Memory B cell (primary cell): ENCODE measurements around the gene MTMR3.
"Not testable (repeated sequence)": the region's sequence is repeated elsewhere in the genome, so short reads cannot be mapped to it uniquely, and the experiment has no call there.

Experiments used
- ATAC-seq: fragments of 150-1000 bp; cut with Tn5 transposase; 2 replicates; pipeline ENCODE4 v1.10.0; 2021; ENCODE audit warnings: low read depth, mild to moderate bottlenecking, moderate library complexity
- DNase-seq, 2 donors: peaks; one replicate each; pipeline ENCODE4 v3.0.0; 2022; ENCODE audit warnings: low spot score in 2 of 2
- H3K27ac Mint-ChIP-seq: one replicate; pipeline ENCODE4 v1.8.0; 2022; ENCODE audit warnings: mild to moderate bottlenecking, moderate library complexity, mixed read lengths
- H3K27me3 Mint-ChIP-seq: one replicate; pipeline ENCODE4 v1.8.0; 2022; ENCODE audit warnings: mixed read lengths
- H3K36me3 Mint-ChIP-seq: one replicate; pipeline ENCODE4 v1.8.0; 2022; ENCODE audit warnings: mild to moderate bottlenecking, mixed read lengths
- H3K4me1 Mint-ChIP-seq: one replicate; pipeline ENCODE4 v1.8.0; 2022; ENCODE audit warnings: mixed read lengths
- H3K4me3 Mint-ChIP-seq: one replicate; pipeline ENCODE4 v1.8.0; 2022; ENCODE audit warnings: mild to moderate bottlenecking, moderate library complexity, mixed read lengths
- H3K9me3 Mint-ChIP-seq: one replicate; pipeline ENCODE4 v1.8.0; 2022; ENCODE audit warnings: mixed read lengths

MTMR3 gene

GRCh38 chr22:30045901-30046715 lies 163.1 kb downstream of the MTMR3 start:
- ATAC-seq: no peak
- no peak overlapping the region for H3K4me3 Mint-ChIP-seq
- no peaks in the 10 kb centered on the region for H3K36me3 Mint-ChIP-seq
- DNase-seq: no peak
- no peaks in the 10 kb centered on the region for H3K4me1 Mint-ChIP-seq
- no peak overlapping the region for H3K27ac Mint-ChIP-seq
- H3K27me3 Mint-ChIP-seq: peaks cover 5% of the 10 kb centered on the region
- no peaks in the 10 kb centered on the region for H3K9me3 Mint-ChIP-seq

- DNase-seq (no peak), ATAC-seq (no peak)
- H3K9me3 Mint-ChIP-seq: no peaks in the 10 kb centered on the region
- H3K4me3 Mint-ChIP-seq: no peak overlapping the region
- no peak overlapping the region for H3K27ac Mint-ChIP-seq
- H3K4me1 Mint-ChIP-seq: no peaks in the 10 kb centered on the region
- H3K27me3 Mint-ChIP-seq: peaks cover 3% of the 10 kb centered on the region
- H3K36me3 Mint-ChIP-seq: no peaks in the 10 kb centered on the region
Measured at GRCh38 chr22:30046716-30047363, 163.9 kb downstream of the MTMR3 start.

DNA sequence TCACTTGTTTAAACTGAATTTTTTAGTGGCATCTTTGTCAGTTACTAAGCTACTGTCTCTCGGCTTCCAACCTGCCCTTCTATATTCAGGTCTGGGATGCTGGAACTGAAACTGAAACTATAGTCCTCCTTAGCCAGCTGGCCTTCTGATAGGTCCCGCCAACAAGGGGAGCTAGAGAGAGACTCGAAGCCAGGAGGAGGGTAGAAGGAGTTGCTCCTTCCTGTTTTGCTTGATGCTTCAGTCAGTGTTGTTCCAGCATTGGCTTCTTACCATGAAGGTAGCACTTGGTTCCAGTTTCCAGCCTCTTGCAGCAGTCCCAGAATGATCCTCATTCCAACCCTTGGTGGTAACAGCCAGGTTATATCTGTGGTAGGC lies 164.4 kb downstream of the MTMR3 start:
- no peaks in the 10 kb centered on the region for H3K9me3 Mint-ChIP-seq
- DNase-seq (no peak), ATAC-seq (peak; percentile 65)
- H3K27me3 Mint-ChIP-seq: peaks cover 3% of the 10 kb centered on the region
- no peaks in the 10 kb centered on the region for H3K4me1 Mint-ChIP-seq
- no peaks in the 10 kb centered on the region for H3K36me3 Mint-ChIP-seq
- no peak overlapping the region for H3K27ac Mint-ChIP-seq
- H3K4me3 Mint-ChIP-seq: no peak overlapping the region

- Mint-ChIP-seq H3K36me3 (no peaks in the 10 kb centered on the region), H3K27me3 (peaks cover 2% of the 10 kb centered on the region), H3K9me3 (no peaks in the 10 kb centered on the region), H3K27ac (no peak overlapping the region), H3K4me3 (no peak overlapping the region), H3K4me1 (no peaks in the 10 kb centered on the region)
- DNase-seq: no peak
- no peak for ATAC-seq
Measured at GRCh38 chr22:30048681-30049080, 165.7 kb downstream of the MTMR3 start.

DNA sequence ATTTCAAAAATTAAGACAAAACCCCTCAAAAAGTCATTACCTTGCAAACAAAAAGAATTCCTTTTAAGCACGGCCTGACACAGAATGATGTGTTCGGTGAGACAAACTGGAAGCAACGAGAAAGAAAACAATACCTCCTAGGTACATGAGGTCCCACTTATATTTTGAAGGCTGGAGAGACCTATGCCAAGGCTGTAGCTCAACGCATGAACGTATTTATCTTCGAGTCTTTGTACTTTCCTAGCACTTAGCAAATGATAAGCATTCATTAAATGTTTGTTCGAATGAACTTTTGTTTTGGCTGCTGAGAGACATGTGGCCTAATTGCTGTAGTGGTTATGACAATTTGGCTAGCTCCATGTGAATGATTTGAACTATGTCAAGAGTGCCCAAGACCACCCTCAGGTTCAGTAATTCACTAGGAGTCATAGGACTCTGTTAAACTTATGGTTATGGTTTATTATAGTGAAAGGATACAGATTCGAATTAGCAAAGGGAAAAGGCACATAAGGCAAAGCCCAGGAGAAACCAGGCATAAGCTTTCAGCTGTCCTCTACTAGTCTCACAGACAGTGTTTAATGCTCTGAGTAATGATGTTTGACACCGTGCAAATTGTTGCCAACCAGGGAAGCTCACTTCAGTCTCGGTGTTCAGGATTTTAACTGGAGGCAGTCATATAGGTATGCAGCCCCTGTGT lies 171.2 kb downstream of the MTMR3 start:
- H3K27me3 Mint-ChIP-seq: peaks cover 4% of the 10 kb centered on the region
- no peak overlapping the region for H3K27ac Mint-ChIP-seq
- ATAC-seq: no peak
- no peak for DNase-seq
- H3K9me3 Mint-ChIP-seq: peaks cover 13% of the 10 kb centered on the region
- H3K4me3 Mint-ChIP-seq: no peak overlapping the region
- H3K36me3 Mint-ChIP-seq: peaks cover 5% of the 10 kb centered on the region
- no peaks in the 10 kb centered on the region for H3K4me1 Mint-ChIP-seq

DNA sequence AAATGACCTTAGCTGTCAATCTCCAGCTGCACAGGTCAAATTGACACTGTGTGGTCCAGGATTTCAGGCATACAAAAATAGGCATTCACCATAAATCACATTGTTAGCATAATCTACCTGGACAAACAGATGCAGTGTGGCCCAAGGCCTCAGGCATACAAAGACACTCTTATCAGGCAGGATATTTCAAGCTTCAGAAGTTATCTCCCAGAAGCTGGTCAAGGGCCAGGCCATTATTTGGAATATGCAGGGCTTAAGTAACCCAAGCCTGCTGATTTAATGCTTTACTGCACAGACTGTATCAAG lies 171.7 kb downstream of the MTMR3 start:
- H3K4me1 Mint-ChIP-seq: no peaks in the 10 kb centered on the region
- DNase-seq: no peak
- peaks cover 5% of the 10 kb centered on the region for H3K36me3 Mint-ChIP-seq
- peaks cover 13% of the 10 kb centered on the region for H3K9me3 Mint-ChIP-seq
- no peak overlapping the region for H3K27ac Mint-ChIP-seq
- ATAC-seq: no peak
- H3K27me3 Mint-ChIP-seq: peaks cover 4% of the 10 kb centered on the region
- H3K4me3 Mint-ChIP-seq: no peak overlapping the region

DNA sequence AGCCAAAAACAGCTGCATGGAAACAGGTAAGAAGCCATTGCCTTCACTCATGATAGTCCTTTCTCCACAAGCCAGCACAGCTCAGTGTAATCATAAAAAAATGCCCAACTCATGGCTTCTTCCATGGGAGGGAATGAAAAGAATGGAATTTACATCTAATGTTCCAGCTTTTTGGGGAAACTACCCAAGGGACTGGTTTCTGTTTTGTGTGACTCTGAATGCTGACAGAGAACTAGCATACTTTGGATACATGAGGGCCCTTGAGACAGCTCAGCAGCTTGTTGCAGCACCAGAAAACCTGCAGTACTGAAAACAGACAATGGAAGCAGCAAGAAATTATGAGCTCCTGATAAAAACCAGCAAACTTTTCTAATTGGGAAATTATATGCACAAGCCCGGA lies 173.0 kb downstream of the MTMR3 start:
- H3K9me3 Mint-ChIP-seq: peaks cover 13% of the 10 kb centered on the region
- H3K27ac Mint-ChIP-seq: no peak overlapping the region
- DNase-seq (no peak), ATAC-seq (no peak)
- peaks cover 5% of the 10 kb centered on the region for H3K36me3 Mint-ChIP-seq
- no peak overlapping the region for H3K4me3 Mint-ChIP-seq
- peaks cover 4% of the 10 kb centered on the region for H3K27me3 Mint-ChIP-seq
- H3K4me1 Mint-ChIP-seq: no peaks in the 10 kb centered on the region

- Mint-ChIP-seq H3K36me3 (peaks cover 7% of the 10 kb centered on the region), H3K27me3 (peaks cover 6% of the 10 kb centered on the region), H3K4me3 (no peak overlapping the region), H3K4me1 (no peaks in the 10 kb centered on the region), H3K9me3 (peaks cover 14% of the 10 kb centered on the region), H3K27ac (no peak overlapping the region)
- no peak for DNase-seq
- ATAC-seq: no peak
Measured at GRCh38 chr22:30057375-30057774, 174.4 kb downstream of the MTMR3 start.

DNA sequence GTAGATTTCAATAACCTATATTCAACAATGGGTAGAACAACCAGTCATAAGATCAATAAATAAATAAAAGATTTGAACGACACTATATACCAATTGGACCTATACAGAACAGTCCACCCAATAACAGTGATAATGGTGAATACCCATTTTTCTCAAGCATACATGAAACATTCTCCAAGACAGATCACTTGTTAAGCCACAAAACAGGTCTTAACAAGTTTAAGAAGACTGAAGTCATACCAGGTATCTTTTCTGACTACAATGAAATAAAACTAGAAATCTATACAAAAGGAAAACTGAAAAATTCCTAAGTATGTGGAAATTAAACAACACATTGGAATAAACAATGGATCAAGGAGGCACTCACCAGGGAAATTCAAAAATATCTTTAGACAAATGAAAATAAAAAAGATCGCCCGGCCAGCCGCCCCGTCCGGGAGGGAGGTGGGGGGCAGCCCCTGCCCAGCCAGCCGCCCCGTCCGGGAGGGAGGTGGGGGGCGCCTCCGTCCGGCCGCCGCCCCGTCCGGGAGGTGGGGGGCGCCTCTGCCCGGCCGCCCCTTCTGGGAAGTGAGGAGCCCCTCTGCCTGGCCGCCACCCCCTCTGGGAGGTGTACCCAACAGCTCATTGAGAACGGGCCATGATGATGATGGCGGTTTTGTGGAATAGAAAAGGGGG lies 176.5 kb downstream of the MTMR3 start:
- not testable (repeated sequence) for H3K27me3 Mint-ChIP-seq, ATAC-seq, DNase-seq, H3K27ac Mint-ChIP-seq, H3K4me3 Mint-ChIP-seq, H3K4me1 Mint-ChIP-seq, H3K36me3 Mint-ChIP-seq
- H3K9me3 Mint-ChIP-seq: peaks cover 19% of the 10 kb centered on the region

- H3K27me3 Mint-ChIP-seq: not testable (repeated sequence)
Measured at GRCh38 chr22:30061094-30061493, 178.1 kb downstream of the MTMR3 start.

GRCh38 chr22:30062259-30062658 lies 179.3 kb downstream of the MTMR3 start:
- Mint-ChIP-seq H3K27ac (no peak overlapping the region), H3K9me3 (peaks cover 15% of the 10 kb centered on the region), H3K27me3 (peaks cover 3% of the 10 kb centered on the region), H3K4me3 (no peak overlapping the region), H3K4me1 (no peaks in the 10 kb centered on the region), H3K36me3 (peaks cover 4% of the 10 kb centered on the region)
- no peak for DNase-seq
- ATAC-seq: no peak

More at GRCh38 chr22:30061094-30061493, 178.1 kb downstream of the MTMR3 start:
- H3K4me3 Mint-ChIP-seq, DNase-seq, H3K36me3 Mint-ChIP-seq, H3K27ac Mint-ChIP-seq, H3K4me1 Mint-ChIP-seq, ATAC-seq: not testable (repeated sequence)
- H3K9me3 Mint-ChIP-seq: peaks cover 21% of the 10 kb centered on the region

DNA sequence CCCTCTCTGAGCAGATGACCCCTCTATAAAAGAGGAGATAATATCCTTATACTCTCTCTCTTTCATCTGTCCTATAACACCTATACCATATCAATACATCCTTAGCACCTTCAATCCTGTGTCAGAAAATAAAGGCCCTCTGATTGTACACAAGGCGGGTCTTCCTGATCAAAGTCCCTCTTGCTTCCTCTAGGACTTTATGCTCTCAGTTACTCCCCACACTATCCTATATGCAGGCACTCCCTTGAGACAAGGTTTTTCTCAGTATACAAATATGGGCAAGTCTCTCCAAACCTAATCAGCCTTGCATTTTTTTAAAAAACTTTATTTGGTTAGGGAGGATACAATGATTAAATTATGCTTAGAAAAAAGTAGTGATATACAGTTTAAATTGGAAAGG lies 180.0 kb downstream of the MTMR3 start:
- Mint-ChIP-seq H3K36me3 (peaks cover 4% of the 10 kb centered on the region), H3K9me3 (peaks cover 14% of the 10 kb centered on the region), H3K27ac (no peak overlapping the region), H3K4me1 (no peaks in the 10 kb centered on the region), H3K27me3 (peaks cover 3% of the 10 kb centered on the region), H3K4me3 (no peak overlapping the region)
- ATAC-seq: no peak
- DNase-seq: no peak

DNA sequence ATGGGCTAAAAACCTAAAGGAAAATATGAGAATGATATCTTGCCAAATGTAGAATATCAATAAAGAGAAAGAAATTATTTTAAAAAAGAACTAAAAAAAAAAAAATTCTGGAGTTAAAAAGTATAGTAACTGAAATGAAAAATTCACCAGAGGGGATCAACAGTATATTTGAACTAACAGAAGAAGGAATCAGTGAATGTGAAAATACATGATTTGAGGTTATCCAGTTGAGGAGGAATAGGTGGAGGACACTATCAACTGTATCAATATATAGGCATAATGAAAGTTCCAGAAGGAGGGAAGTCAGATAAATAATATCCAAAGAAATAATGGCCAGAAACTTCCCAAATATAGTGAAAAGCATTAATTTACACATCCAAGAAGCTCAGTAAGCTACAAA lies 181.2 kb downstream of the MTMR3 start:
- H3K36me3 Mint-ChIP-seq: peaks cover 2% of the 10 kb centered on the region
- peaks cover 2% of the 10 kb centered on the region for H3K27me3 Mint-ChIP-seq
- peaks cover 10% of the 10 kb centered on the region for H3K9me3 Mint-ChIP-seq
- no peak overlapping the region for H3K4me3 Mint-ChIP-seq
- DNase-seq: no peak
- no peak for ATAC-seq
- H3K27ac Mint-ChIP-seq: no peak overlapping the region
- H3K4me1 Mint-ChIP-seq: no peaks in the 10 kb centered on the region

DNA sequence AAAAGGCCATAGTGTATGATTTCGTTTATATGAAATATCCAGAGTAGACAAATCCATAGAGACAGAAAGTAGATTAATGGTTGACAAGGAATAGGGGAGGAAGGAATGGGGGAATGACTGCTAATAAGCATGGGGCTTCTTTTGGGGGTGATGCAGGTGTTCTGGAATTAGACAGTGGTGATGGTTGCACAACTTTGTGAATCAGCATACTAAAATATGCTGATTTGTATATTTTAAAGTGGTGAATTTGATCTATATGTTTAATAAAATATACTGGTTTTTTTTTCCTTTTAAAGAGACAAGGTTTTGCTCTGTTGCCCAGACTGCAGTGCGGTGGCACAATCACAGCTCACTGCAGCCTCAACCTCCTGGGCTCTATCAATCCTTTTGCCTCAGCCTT lies 190.8 kb downstream of the MTMR3 start:
- no peak for ATAC-seq
- Mint-ChIP-seq H3K4me1 (peaks cover 3% of the 10 kb centered on the region), H3K27ac (no peak overlapping the region), H3K27me3 (peaks cover 5% of the 10 kb centered on the region), H3K9me3 (no peaks in the 10 kb centered on the region), H3K36me3 (no peaks in the 10 kb centered on the region), H3K4me3 (no peak overlapping the region)
- no peak for DNase-seq
